Endothelial cell (in vitro differentiated cells): ENCODE results near the gene EHMT1. TPM values are rescaled to one million over a fixed set of nuclear protein-coding genes. Genes with fewer than 3 reads are reported as not detected.
A peak's percentile ranks its signal among the peaks of the same experiment; 100 is the strongest.

Experiments used
- DNase-seq: peaks from one replicate; pipeline ENCODE4 v3.0.0; 2021; ENCODE audit warnings: low spot score
- H3K27ac Mint-ChIP-seq: one replicate; pipeline ENCODE4 v1.8.0; 2021; ENCODE audit warnings: mixed read lengths, inconsistent platforms; ENCODE audit not compliant: unreplicated experiment
- H3K27me3 Mint-ChIP-seq: one replicate; pipeline ENCODE4 v1.8.0; 2021; ENCODE audit warnings: mild to moderate bottlenecking, moderate library complexity, mixed read lengths, inconsistent platforms; ENCODE audit not compliant: unreplicated experiment
- H3K36me3 Mint-ChIP-seq: one replicate; pipeline ENCODE4 v1.8.0; 2021; ENCODE audit warnings: mild to moderate bottlenecking, low read depth, mixed read lengths, inconsistent platforms; ENCODE audit not compliant: unreplicated experiment
- H3K4me1 Mint-ChIP-seq: one replicate; pipeline ENCODE4 v1.8.0; 2021; ENCODE audit warnings: mild to moderate bottlenecking, mixed read lengths, inconsistent platforms; ENCODE audit not compliant: unreplicated experiment
- H3K4me3 Mint-ChIP-seq: one replicate; pipeline ENCODE4 v1.8.0; 2021; ENCODE audit warnings: mild to moderate bottlenecking, mixed read lengths, inconsistent platforms; ENCODE audit not compliant: unreplicated experiment
- H3K9me3 Mint-ChIP-seq: one replicate; pipeline ENCODE4 v1.8.0; 2021; ENCODE audit warnings: mixed read lengths, inconsistent platforms; ENCODE audit not compliant: unreplicated experiment
- CTCF ChIP-seq: fragments of 200-600 bp; sonication (generic); IDR thresholded peaks from one replicate; pipeline ENCODE4 v1.5.0; 2021; ENCODE audit warnings: antibody characterized with exemption; ENCODE audit not compliant: unreplicated experiment
- total RNA-seq: library from RNA; stranded (reverse); fragmentation: NEBNext Ultra II Directional; extraction: Animal tissue kit (Norgen Biotek cat#: 25700); gene quantifications from one replicate; pipeline ENCODE4 v1.2.1, GENCODE V29; 2021; ENCODE audit not compliant: unreplicated experiment

The EHMT1 gene
- total RNA-seq, 1 donor from 2014 or later, result 120 TPM

GRCh38 chr9:137814841-137815240 is 196.0 kb downstream of the EHMT1 start:
- Mint-ChIP-seq H3K4me3 (peak overlapping the region; percentile 70), H3K27ac (peak overlapping the region; percentile 22), H3K27me3 (peaks cover 11% of the 10 kb centered on the region), H3K4me1 (no peaks in the 10 kb centered on the region), H3K9me3 (no peaks in the 10 kb centered on the region), H3K36me3 (peaks cover 53% of the 10 kb centered on the region)
- no peak for TF ChIP-seq CTCF
- DNase-seq, result no peak

GRCh38 chr9:137815256-137816255 is 196.8 kb downstream of the EHMT1 start:
- H3K27ac Mint-ChIP-seq, result no peak overlapping the region
- H3K36me3 Mint-ChIP-seq, result peaks cover 54% of the 10 kb centered on the region
- peaks cover 11% of the 10 kb centered on the region for H3K27me3 Mint-ChIP-seq
- H3K9me3 Mint-ChIP-seq, result no peaks in the 10 kb centered on the region
- H3K4me1 Mint-ChIP-seq, result no peaks in the 10 kb centered on the region
- H3K4me3 Mint-ChIP-seq, result peak overlapping the region; percentile 31
- DNase-seq, result no peak
- TF ChIP-seq CTCF, result no peak

GRCh38 chr9:137816531-137817235 is 197.9 kb downstream of the EHMT1 start:
- TF ChIP-seq CTCF, result no peak
- Mint-ChIP-seq H3K27ac (no peak overlapping the region), H3K27me3 (peaks cover 9% of the 10 kb centered on the region), H3K4me3 (peak overlapping the region; percentile 86), H3K36me3 (peaks cover 58% of the 10 kb centered on the region), H3K4me1 (no peaks in the 10 kb centered on the region), H3K9me3 (no peaks in the 10 kb centered on the region)
- DNase-seq, result no peak

GRCh38 chr9:137817236-137818200 is 198.7 kb downstream of the EHMT1 start:
- Mint-ChIP-seq H3K36me3 (peaks cover 66% of the 10 kb centered on the region), H3K27me3 (peaks cover 10% of the 10 kb centered on the region), H3K4me3 (peak overlapping the region; percentile 67), H3K4me1 (no peaks in the 10 kb centered on the region), H3K27ac (no peak overlapping the region), H3K9me3 (no peaks in the 10 kb centered on the region)
- no peak for DNase-seq
- TF ChIP-seq CTCF, result no peak
